Testis (tissue), 3 donors: Measurements from ENCODE around the gene CTBP2. TPM values are rescaled to one million over a fixed set of nuclear protein-coding genes. Genes with fewer than 3 reads are reported as not detected.

Source experiments
- DNase-seq: peaks from one replicate; pipeline ENCODE4 v3.0.0-alpha.2; 2019
- H3K27ac ChIP-seq, 2 donors: fragments of 200-600 bp; sonication (generic); one replicate each; pipeline ENCODE4 v1.5.1; 2019
- H3K27me3 ChIP-seq: fragments of 200-600 bp; sonication (generic); one replicate; pipeline ENCODE4 v1.5.1; 2019
- H3K36me3 ChIP-seq: fragments of 200-600 bp; sonication (generic); one replicate; pipeline ENCODE4 v1.5.1; 2017; ENCODE audit warnings: low read depth; ENCODE audit errors: missing control alignments
- H3K4me1 ChIP-seq: fragments of 200-600 bp; sonication (generic); one replicate; pipeline ENCODE4 v1.5.1; 2019
- H3K4me3 ChIP-seq, 2 donors: fragments of 200-600 bp; sonication (generic); one replicate each; pipeline ENCODE4 v1.5.1; 2017 to 2019
- H3K9me3 ChIP-seq: fragments of 200-600 bp; sonication (generic); one replicate; pipeline ENCODE4 v1.5.1; 2017
- POLR2A ChIP-seq: fragments of 450-650 bp; IDR thresholded peaks from one replicate; pipeline ENCODE4 v1.6.1; 2017; ENCODE audit warnings: antibody characterized with exemption, mild to moderate bottlenecking, moderate library complexity
- WGBS, 2 donors: methylation state at CpG; one replicate each; pipeline ENCODE4 v1.1.5; 2018; 5-methylcytosine and 5-hydroxymethylcytosine counted together
- intact Hi-C: fragments of 100-400 bp; cut with DNase I; formaldehyde crosslinking; loops from one replicate; pipeline ENCODE4 v1.15.1; 2023; ENCODE audit warnings: low total_unique reads
- polyA plus RNA-seq: library from polyadenylated mRNA; stranded (reverse); fragments of 350-450 nt; fragmentation: Illumina TruSeq; extraction: RNeasy Lipid Tissue Mini Kit (QIAGEN cat#74804); gene quantifications from one replicate; pipeline ENCODE4 v1.2.3, GENCODE V29; 2014; ENCODE audit warnings: low read depth, low replicate concordance; ENCODE audit not compliant: insufficient read depth
- total RNA-seq, 2 donors: library from RNA; depleted of rRNA; stranded (reverse); fragments of >200 nt; gene quantifications; one replicate each; pipeline ENCODE4 v1.2.3, GENCODE V29; 2016
- TF ChIP-seq, protein P1 (sequence below), 3 experiments: fragments of 450-650 bp in 2 of 3; fragments of 200-600 bp in 1 of 3; sonication (generic) in 1 of 3; IDR thresholded peaks; one replicate each; pipeline ENCODE4 v1.5.1; 2016 to 2019; ENCODE audit warnings: antibody characterized with exemption in 3 of 3, mild to moderate bottlenecking in 2 of 3, moderate library complexity in 1 of 3

CTBP2 gene
- total and polyA plus RNA-seq, 3 donors from 2014 or later = 44.7 to 79.5 (median 52.4) TPM

DNA sequence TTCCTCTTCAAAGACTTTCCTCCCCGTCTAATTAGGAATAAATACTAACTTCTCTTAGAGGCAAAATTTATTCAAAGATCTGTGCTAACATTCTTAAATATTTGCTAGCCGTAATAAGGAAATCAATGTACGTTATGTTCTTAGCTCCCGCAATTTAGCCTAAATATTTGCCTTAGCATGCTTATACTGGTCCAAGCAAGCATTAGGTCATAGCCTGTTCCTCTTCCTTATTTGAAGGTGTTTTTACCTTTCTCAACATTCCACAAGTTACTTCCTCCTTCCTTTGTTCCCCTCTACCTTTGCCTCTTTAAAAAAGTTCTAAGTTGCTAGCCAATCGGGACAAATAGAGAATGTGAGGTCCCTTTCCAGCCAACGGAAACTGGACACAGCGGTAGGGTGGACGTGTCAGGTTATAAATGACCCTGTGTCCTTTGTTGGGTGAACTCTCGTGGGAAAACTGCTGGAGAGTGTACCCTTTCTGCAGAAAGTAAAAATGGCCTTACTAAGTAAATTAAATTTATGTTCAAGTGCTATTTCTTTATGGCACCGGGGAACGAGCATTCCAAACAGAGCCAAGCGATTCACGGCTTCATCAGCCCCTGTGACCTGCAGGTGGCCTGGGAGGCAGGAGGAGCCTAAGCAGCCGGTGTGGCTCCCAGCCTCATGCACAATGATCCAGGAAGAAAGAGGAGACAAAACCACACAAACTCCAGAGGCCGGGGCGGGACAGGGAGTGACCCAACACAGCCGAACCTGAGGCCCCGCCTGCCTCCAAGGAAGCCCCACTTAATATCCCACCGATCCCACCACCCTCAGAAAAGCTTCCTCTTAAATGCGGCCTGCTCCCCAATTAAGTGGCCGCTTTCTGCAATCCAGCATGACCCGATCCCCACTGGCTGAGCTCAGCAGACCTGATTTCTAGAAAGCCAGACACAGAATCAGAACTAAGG lies 151.4 kb downstream of the CTBP2 start:
- TF ChIP-seq, protein P1, sequence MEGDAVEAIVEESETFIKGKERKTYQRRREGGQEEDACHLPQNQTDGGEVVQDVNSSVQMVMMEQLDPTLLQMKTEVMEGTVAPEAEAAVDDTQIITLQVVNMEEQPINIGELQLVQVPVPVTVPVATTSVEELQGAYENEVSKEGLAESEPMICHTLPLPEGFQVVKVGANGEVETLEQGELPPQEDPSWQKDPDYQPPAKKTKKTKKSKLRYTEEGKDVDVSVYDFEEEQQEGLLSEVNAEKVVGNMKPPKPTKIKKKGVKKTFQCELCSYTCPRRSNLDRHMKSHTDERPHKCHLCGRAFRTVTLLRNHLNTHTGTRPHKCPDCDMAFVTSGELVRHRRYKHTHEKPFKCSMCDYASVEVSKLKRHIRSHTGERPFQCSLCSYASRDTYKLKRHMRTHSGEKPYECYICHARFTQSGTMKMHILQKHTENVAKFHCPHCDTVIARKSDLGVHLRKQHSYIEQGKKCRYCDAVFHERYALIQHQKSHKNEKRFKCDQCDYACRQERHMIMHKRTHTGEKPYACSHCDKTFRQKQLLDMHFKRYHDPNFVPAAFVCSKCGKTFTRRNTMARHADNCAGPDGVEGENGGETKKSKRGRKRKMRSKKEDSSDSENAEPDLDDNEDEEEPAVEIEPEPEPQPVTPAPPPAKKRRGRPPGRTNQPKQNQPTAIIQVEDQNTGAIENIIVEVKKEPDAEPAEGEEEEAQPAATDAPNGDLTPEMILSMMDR (IDR thresholded peaks at IDR 0.05) = no peak
- TF ChIP-seq POLR2A = no peak
- DNase-seq = no peak
- H3K27ac ChIP-seq = peak overlapping the region; percentile 85 to 90
- H3K27me3 ChIP-seq = no peaks in the 10 kb centered on the region
- H3K4me1 ChIP-seq = peaks cover 75% of the 10 kb centered on the region
- WGBS, 2 donors = 77 to 85% methylated on average over 22 of the region's 22 CpGs
- intact Hi-C loops = no loop called here
- H3K4me3 ChIP-seq = no peak overlapping the region
- no peaks in the 10 kb centered on the region for H3K9me3 ChIP-seq
- H3K36me3 ChIP-seq = no peaks in the 10 kb centered on the region

DNA sequence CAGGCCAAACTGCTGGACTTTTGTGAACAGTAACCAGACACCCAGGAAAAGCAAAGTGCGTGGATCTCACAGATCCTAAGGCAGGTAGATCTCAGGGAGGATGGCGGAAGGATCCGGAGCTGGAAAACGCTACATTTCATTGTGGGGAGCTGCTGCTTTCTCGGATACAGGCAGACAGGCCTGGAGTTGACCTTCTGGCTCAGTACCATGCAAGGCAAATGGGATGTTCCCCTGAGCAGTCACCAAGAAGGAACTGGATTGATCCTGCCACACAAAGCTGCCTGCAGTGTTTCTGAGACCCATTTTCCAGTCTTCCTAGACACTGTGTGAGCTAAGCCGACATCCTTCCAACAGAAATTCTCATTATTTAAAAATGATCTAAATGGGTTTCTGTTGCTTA lies 152.9 kb downstream of the CTBP2 start:
- intact Hi-C loops = no loop called here
- TF ChIP-seq POLR2A = no peak
- TF ChIP-seq, protein P1 (IDR thresholded peaks at IDR 0.05) = no peak
- Histone ChIP-seq H3K36me3 (no peaks in the 10 kb centered on the region), H3K4me1 (peaks cover 69% of the 10 kb centered on the region), H3K27me3 (no peaks in the 10 kb centered on the region), H3K27ac (no peak overlapping the region), H3K9me3 (no peaks in the 10 kb centered on the region), H3K4me3 (no peak overlapping the region)
- WGBS, 2 donors = 67 to 80% methylated on average over 6 of the region's 6 CpGs
- DNase-seq = no peak

DNA sequence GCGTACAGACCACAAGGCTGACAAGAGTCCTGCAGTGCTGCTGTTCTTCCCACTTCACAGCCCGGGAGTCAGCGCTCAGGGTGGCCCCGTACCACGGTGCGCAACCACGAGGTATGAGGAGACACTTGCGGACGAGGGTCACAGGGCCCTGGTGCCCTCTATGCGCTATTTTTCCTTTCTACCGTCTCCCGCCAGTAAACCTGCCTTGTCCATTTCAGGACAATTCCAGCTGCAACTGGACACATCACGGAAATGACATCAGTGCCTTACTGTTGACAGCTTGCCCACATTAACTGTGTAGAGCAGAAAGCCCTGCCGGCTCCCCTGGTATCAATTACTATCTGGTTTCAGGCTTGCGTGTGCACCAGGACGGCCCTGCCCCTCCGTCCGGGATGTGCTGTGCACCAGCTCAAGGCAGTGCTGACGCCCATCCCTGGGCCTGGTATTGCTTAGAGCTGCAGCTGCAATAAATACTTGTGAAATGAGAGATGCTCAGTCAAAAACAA lies 153.4 kb downstream of the CTBP2 start:
- no peak overlapping the region for H3K4me3 ChIP-seq
- whole genome bisulfite sequencing, 2 donors = 74 to 81% methylated on average over 19 of the region's 19 CpGs
- H3K36me3 ChIP-seq = no peaks in the 10 kb centered on the region
- intact Hi-C loops = no loop called here
- TF ChIP-seq POLR2A = no peak
- TF ChIP-seq, protein P1 (IDR thresholded peaks at IDR 0.05) = no peak
- no peaks in the 10 kb centered on the region for H3K9me3 ChIP-seq
- H3K27me3 ChIP-seq = no peaks in the 10 kb centered on the region
- no peak for DNase-seq
- H3K4me1 ChIP-seq = peaks cover 69% of the 10 kb centered on the region
- H3K27ac ChIP-seq = no peak overlapping the region

DNA sequence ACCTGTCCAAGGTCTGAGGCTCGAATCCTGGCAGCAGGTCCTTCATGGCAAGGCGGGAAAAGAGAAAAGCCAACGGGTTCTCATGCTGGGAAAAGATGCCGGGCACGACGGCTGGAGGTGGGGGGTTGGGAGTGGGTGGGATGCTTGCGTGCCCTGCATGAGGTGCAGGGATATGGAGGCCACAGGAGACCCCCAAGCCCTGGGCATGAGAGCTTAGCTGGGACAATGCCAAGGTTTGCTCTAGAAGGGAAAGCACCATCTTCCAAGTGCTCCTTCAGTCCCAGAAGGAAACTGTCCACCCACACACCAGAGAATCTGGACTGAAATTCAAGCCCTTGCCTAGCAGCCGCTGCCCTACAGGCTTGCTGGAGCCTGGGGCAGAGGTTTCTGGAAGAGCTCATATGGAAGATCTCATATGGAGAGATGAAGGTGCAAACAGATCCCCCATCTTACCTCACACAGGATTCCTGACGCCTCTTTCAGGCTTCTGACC lies 154.1 kb downstream of the CTBP2 start:
- 87 to 92% methylated on average over 9 of the region's 9 CpGs for WGBS, 2 donors
- Histone ChIP-seq H3K4me3 (no peak overlapping the region), H3K9me3 (no peaks in the 10 kb centered on the region), H3K4me1 (peaks cover 70% of the 10 kb centered on the region), H3K36me3 (no peaks in the 10 kb centered on the region), H3K27ac (no peak overlapping the region), H3K27me3 (no peaks in the 10 kb centered on the region)
- intact Hi-C loops = no loop called here
- DNase-seq = no peak
- TF ChIP-seq POLR2A = no peak
- TF ChIP-seq, protein P1 (IDR thresholded peaks at IDR 0.05) = no peak
